ENCODE data around the gene KCNMA1. TPM values are rescaled to one million over a fixed set of nuclear protein-coding genes. Genes with fewer than 3 reads are reported as not detected.

KCNMA1 gene
- total RNA-seq, 4 donors from 2014 or later, result 68.4 to 170 (median 119) TPM

- Histone ChIP-seq H3K4me1 (peaks cover 5 to 24% (median 13%) of the 10 kb centered on the region in 4 donors), H3K9me3 (no peaks in the 10 kb centered on the region), H3K36me3 (no peaks in the 10 kb centered on the region), H3K27ac (no peak overlapping the region), H3K4me3 (no peak overlapping the region), H3K27me3 (no peaks in the 10 kb centered on the region)
- intact Hi-C loops (cut with DNase I; ENCODE audit: low total_unique reads) (no loop called here), in situ Hi-C loops (cut with MboI; ENCODE audit: low pct_ligation_motif_present in 1 of 4, low pct_unique_long_range_greater_than_20kb in 1 of 4, low sequenced_read_pairs in 3 of 4) (loop anchor here in 3 of 4 donors (10.0 to 25.0 kb wide), 3 partner anchors 209 to 249 kb away; no protein-coding TSS in a partner anchor)
- TF ChIP-seq POLR2A (IDR thresholded peaks at IDR 0.05), result no peak
- TF ChIP-seq POLR2AphosphoS5 (IDR thresholded peaks at IDR 0.05), result no peak
- TF ChIP-seq, protein P1, sequence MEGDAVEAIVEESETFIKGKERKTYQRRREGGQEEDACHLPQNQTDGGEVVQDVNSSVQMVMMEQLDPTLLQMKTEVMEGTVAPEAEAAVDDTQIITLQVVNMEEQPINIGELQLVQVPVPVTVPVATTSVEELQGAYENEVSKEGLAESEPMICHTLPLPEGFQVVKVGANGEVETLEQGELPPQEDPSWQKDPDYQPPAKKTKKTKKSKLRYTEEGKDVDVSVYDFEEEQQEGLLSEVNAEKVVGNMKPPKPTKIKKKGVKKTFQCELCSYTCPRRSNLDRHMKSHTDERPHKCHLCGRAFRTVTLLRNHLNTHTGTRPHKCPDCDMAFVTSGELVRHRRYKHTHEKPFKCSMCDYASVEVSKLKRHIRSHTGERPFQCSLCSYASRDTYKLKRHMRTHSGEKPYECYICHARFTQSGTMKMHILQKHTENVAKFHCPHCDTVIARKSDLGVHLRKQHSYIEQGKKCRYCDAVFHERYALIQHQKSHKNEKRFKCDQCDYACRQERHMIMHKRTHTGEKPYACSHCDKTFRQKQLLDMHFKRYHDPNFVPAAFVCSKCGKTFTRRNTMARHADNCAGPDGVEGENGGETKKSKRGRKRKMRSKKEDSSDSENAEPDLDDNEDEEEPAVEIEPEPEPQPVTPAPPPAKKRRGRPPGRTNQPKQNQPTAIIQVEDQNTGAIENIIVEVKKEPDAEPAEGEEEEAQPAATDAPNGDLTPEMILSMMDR (IDR thresholded peaks at IDR 0.05), result no peak
- TF ChIP-seq EP300 (IDR thresholded peaks at IDR 0.05; ENCODE audit: low read depth), result no peak
- WGBS, 2 donors (ENCODE audit: low coverage in 1 of 2), result 78 to 94% methylated on average over 1 to 2 of the region's 2 CpGs
- DNase-seq, result no peak
These were observed 241.3 kb downstream of the KCNMA1 start for GRCh38 chr10:77396290-77396689.

GRCh38 chr10:77393821-77394501 is 243.6 kb downstream of the KCNMA1 start:
- in situ Hi-C loops (cut with MboI; ENCODE audit: low pct_ligation_motif_present in 1 of 4, low pct_unique_long_range_greater_than_20kb in 1 of 4, low sequenced_read_pairs in 3 of 4) (loop anchor here (5.0 to 25.0 kb wide), 4 partner anchors 207 to 251 kb away; no protein-coding TSS in a partner anchor), intact Hi-C loops (cut with DNase I; ENCODE audit: low total_unique reads) (loop anchor here (5.0 kb wide), 1 partner anchor 222 kb away; no protein-coding TSS in a partner anchor)
- WGBS, 2 donors (ENCODE audit: low coverage in 1 of 2), result 67 to 71% methylated on average over 3 to 9 of the region's 9 CpGs
- Histone ChIP-seq H3K27ac (peak overlapping the region; percentile 0 to 82 (median 68)), H3K4me1 (peaks cover 5 to 24% (median 24%) of the 10 kb centered on the region in 4 donors), H3K27me3 (peaks cover 8% of the 10 kb centered on the region), H3K9me3 (no peaks in the 10 kb centered on the region), H3K36me3 (no peaks in the 10 kb centered on the region), H3K4me3 (no peak overlapping the region)
- DNase-seq, result no peak
- TF ChIP-seq POLR2AphosphoS5 (IDR thresholded peaks at IDR 0.05) (no peak), EP300 (IDR thresholded peaks at IDR 0.05; ENCODE audit: low read depth) (no peak), POLR2A (IDR thresholded peaks at IDR 0.05) (no peak)
- TF ChIP-seq, protein P1 (IDR thresholded peaks at IDR 0.05), result no peak

DNA sequence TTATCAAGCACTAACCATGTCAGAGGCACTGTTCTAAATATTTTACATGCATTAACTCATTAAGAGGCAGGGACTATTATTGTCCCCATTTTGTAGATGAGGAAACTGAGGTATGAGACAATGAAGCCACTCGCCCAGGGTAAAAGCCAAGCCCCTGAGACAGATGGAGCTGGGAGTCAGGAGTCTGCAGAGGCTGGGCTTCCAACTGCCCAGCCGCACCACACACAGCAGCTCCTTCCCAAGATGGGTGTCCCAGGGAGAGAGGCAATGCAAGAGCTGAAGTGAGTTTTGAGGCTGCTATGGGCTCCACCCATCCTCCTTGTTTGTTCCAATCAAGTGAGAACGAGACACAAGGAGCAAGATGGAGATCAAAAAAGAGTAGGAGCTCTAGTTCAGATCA is 244.2 kb downstream of the KCNMA1 start:
- TF ChIP-seq, protein P1 (IDR thresholded peaks at IDR 0.05), result no peak
- TF ChIP-seq POLR2AphosphoS5 (IDR thresholded peaks at IDR 0.05), result no peak
- TF ChIP-seq POLR2A (IDR thresholded peaks at IDR 0.05), result no peak
- TF ChIP-seq EP300 (IDR thresholded peaks at IDR 0.05; ENCODE audit: low read depth), result no peak
- no peak for DNase-seq
- Histone ChIP-seq H3K4me3 (no peak overlapping the region), H3K27me3 (peaks cover 8% of the 10 kb centered on the region), H3K4me1 (peaks cover 5 to 24% (median 24%) of the 10 kb centered on the region in 4 donors), H3K9me3 (no peaks in the 10 kb centered on the region), H3K27ac (peak overlapping the region; percentile 0 to 82 (median 68)), H3K36me3 (no peaks in the 10 kb centered on the region)
- WGBS, 2 donors (ENCODE audit: low coverage in 1 of 2), result 76% methylated on average over 3 of the region's 3 CpGs; no CpG with 5 or more reads in 1 of the 2 donors
- in situ Hi-C loops (cut with MboI; ENCODE audit: low pct_ligation_motif_present in 1 of 4, low pct_unique_long_range_greater_than_20kb in 1 of 4, low sequenced_read_pairs in 3 of 4) (loop anchor here (5.0 to 25.0 kb wide), 4 partner anchors 206 to 251 kb away; no protein-coding TSS in a partner anchor), intact Hi-C loops (cut with DNase I; ENCODE audit: low total_unique reads) (loop anchor here (5.0 kb wide), 1 partner anchor 221 kb away; no protein-coding TSS in a partner anchor)

- peaks cover 5 to 24% (median 24%) of the 10 kb centered on the region in 4 donors for H3K4me1 ChIP-seq
- intact Hi-C loops (cut with DNase I; ENCODE audit: low total_unique reads) (loop anchor here (5.0 kb wide), 1 partner anchor 221 kb away; no protein-coding TSS in a partner anchor), in situ Hi-C loops (cut with MboI; ENCODE audit: low pct_ligation_motif_present in 1 of 4, low pct_unique_long_range_greater_than_20kb in 1 of 4, low sequenced_read_pairs in 3 of 4) (loop anchor here (5.0 to 25.0 kb wide), 4 partner anchors 206 to 252 kb away; no protein-coding TSS in a partner anchor)
- H3K9me3 ChIP-seq, result no peaks in the 10 kb centered on the region
- no peak for TF ChIP-seq POLR2AphosphoS5 (IDR thresholded peaks at IDR 0.05)
- TF ChIP-seq, protein P1 (IDR thresholded peaks at IDR 0.05), result no peak
- no peak for TF ChIP-seq EP300 (IDR thresholded peaks at IDR 0.05; ENCODE audit: low read depth)
- no peak for TF ChIP-seq POLR2A (IDR thresholded peaks at IDR 0.05)
- peak overlapping the region; percentile 0 to 82 (median 68) for H3K27ac ChIP-seq
- H3K36me3 ChIP-seq, result no peaks in the 10 kb centered on the region
- H3K4me3 ChIP-seq, result no peak overlapping the region
- no peak for DNase-seq
- whole genome bisulfite sequencing, 2 donors (ENCODE audit: low coverage in 1 of 2), result 59 to 67% methylated on average over 1 to 3 of the region's 6 CpGs
- peaks cover 12% of the 10 kb centered on the region for H3K27me3 ChIP-seq
These were observed 244.8 kb downstream of the KCNMA1 start for GRCh38 chr10:77392851-77393250.
